NT2/D1 (cell line): ENCODE results near the gene ZBTB34.

Experiments
- YY1 ChIP-seq: IDR thresholded peaks from 2 replicates; pipeline ENCODE4 v1.6.1; 2011; ENCODE audit not compliant: insufficient read length, insufficient read depth
- ZNF274 ChIP-seq: IDR thresholded peaks from 2 replicates; pipeline ENCODE4 v1.6.1; 2011; ENCODE audit warnings: mild to moderate bottlenecking, low read depth, low read length

- TF ChIP-seq ZNF274: no peak
- TF ChIP-seq YY1: no peak
Observed at GRCh38 chr9:126852086-126852688, 8.3 kb upstream of the ZBTB34 start.
